HG03025 (cell line): ENCODE results near the gene CARS1.
"Not testable (repeated sequence)": the region's sequence is repeated elsewhere in the genome, so short reads cannot be mapped to it uniquely, and the experiment has no call there.

Source experiments
- ATAC-seq: cut with Tn5 transposase; IDR thresholded peaks from one replicate; pipeline ENCODE4 v1.9.1; 2021; ENCODE audit warnings: mild to moderate bottlenecking, moderate library complexity; ENCODE audit not compliant: unreplicated experiment, low FRiP score

Gene CARS1

GRCh38 chr11:3090096-3090901 lies 33.1 kb upstream of the CARS1 start:
- no peak for ATAC-seq

- ATAC-seq: no peak
These were observed 32.2 kb upstream of the CARS1 start for GRCh38 chr11:3089236-3090061.

- ATAC-seq: no peak
These were observed 31.6 kb upstream of the CARS1 start for GRCh38 chr11:3088806-3089205.

GRCh38 chr11:3087821-3088800 lies 30.9 kb upstream of the CARS1 start:
- no peak for ATAC-seq

- ATAC-seq: no peak
These were observed 30.1 kb upstream of the CARS1 start for GRCh38 chr11:3087373-3087772.

DNA sequence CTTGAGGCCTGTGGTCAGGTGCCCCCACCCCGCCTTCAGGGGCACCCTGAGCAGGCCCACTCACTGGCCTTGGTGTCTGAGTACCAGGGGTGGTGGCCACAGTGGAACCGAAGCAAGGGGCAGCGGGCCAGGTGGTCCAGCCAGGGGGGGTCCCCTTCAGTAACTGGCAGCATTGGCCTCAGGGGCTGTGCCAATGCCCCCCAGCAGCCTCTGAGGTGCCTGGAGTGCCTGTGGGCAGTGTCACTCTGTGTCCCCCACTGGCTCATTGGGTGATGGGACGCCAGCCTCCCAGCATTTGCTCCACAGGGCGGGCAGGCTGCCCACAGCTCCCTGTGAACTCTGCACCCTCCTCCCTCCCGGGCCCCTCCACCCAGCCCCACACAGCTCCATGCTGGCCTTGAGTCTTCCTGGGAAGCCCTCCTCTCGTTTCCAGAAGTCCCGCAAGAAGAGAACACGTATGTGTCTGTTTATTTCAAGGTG lies 29.5 kb upstream of the CARS1 start:
- no peak for ATAC-seq

GRCh38 chr11:3086114-3086513 lies 28.9 kb upstream of the CARS1 start:
- no peak for ATAC-seq

DNA sequence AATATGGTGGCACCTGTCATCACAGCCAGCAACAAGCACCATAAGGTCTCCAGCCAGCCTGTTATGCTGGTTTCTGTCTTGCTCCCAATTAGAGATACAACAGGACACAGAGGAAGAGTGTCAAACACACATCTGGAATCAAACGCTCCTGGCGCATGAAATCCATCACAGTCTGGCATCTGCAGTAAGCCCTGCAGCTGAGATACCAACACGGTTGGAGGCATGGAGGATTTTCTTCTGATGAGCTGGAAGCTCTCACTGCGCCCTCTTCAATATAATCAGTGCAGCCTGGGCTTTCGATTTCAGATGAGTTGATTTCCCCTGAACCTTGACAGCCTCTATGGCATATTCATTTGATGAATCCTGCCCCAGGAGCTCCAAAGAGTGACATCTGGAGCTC lies 27.8 kb upstream of the CARS1 start:
- ATAC-seq: no peak

- no peak for ATAC-seq
These were observed 26.1 kb upstream of the CARS1 start for GRCh38 chr11:3083321-3083720.

GRCh38 chr11:3081386-3081751 lies 24.1 kb upstream of the CARS1 start:
- no peak for ATAC-seq

GRCh38 chr11:3080733-3081385 lies 23.6 kb upstream of the CARS1 start:
- no peak for ATAC-seq

DNA sequence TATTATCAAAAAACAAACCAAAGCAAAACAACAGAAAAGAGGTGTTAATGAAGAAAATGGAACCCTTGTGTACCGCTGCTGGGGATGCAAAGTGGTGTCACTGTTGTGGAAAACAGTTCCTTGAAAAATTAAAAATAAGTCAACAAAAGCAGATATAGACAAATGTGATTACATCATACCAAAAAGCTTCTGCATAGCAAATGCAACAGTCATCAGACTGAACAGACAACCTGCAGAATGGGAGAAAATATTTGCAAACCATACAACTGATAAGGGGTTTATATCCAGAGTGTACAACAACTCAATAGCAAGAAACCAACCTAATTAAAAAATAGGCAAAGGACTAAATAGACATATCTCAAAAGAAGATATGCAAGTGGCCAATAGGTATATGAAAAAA lies 22.9 kb upstream of the CARS1 start:
- no peak for ATAC-seq

DNA sequence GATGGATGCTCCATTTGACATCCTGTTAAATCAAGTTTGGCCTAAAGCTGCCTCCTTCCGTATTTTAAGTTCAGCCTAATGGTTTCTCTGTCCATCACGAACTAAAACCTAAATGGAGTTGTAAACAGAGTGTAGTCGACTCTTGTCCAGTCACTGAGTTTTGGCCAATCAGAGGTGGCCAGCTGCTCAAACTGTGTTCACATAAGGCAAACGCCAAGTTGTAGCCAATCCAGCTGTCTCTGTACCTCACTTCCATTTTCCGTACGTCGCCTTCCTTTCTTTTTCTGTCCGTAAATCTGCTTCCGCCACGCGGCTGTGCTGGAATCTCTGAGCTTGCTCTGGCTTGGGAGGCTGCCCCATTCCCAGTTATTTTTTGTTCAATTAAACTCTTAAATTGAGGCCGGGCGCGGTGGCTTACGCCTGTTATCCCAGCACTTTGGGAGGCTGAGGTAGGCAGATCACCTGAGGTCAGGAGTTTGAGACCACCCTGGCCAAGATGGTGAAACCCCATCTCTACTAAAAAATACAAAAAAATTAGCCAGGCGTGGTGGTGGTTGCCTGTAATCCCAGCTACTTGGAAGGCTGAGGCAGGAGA lies 20.7 kb upstream of the CARS1 start:
- no peak for ATAC-seq

DNA sequence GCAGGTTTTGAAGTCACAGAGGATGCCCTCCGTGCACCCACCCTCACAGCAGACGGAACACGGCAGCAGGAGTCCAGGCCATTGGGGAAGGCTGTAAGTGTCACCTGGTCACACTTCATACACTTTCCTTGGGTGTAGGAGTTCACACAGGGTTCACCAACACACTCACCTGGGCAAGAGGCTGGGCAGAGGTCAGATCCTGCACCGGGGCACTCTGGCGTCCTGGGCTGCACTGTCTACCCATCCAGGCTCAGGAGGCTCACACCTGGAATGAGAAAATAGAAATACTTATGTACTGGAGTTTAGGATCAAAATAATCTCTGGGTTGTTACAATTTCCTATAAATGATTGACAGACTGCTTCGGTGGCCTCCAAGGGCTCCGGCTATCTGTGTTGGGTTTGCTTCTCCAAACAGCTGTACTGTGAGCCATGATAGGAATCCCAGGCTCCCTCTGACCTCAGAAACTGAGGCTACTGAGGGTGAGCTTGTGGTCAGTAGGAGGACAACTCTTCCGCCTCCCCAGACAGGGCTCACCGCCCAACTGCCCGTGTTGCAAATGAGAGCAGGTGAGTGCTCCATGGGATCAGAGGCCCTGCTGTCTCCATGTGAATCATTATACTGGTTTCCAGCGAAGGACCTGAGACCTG lies 20.1 kb upstream of the CARS1 start:
- no peak for ATAC-seq

GRCh38 chr11:3074912-3075589 lies 17.8 kb upstream of the CARS1 start:
- ATAC-seq: no peak

DNA sequence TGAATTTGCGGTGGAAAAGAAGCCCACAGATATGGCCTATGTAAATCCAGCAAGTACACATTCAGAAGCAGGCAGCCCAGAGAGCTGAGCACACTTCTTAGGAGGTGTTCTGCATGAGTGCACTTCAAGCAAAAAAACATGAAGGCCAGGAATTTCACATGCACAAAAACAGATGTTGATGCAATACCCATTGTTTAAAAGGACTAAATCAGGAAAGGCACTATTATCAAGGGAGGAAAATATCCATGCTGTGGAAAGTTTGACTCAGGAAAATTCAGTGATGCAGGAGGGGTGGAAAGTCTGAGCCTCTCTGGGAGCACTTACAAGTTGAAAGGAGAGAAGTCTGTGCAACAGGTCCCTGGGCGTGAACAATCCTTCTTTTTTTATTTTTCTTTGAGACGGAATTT lies 15.8 kb upstream of the CARS1 start:
- no peak for ATAC-seq

DNA sequence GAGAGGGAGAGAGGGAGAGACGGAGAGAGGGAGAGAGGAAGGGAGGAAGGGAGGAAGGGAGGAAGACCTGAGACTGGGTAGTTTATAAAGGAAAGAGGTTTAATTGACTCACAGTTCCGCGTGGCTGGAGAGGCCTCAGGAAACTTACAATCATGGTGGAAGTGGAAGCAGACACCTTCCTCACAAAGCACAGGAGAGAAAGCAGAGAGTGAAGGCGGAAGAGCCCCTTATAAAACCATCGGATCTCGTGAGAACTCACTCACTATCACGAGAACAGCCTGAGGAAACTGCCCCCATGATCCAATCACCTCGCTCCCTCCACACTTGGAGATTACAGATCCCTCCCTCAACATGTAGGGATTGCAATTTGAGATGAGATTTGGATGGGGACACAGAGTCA lies 12.2 kb upstream of the CARS1 start:
- no peak for ATAC-seq

DNA sequence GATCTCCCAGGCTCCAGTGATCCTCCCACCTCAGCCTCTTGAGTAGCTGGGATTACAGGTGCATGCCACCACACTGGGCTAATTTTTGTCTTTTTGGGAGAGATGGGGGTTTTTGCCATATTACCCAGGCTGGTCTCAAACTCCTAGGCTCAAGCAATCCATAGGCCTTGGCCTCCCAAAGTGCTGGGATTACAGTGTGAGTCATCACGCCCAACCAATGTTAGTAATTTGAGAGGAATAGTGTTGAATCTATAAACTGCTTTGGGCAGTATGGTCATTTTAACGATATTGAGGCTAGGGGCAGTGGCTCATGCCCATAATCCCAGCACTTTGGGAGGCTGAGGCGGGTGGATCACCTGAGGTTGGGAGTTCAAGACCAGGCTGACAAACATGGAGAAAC lies 9.1 kb upstream of the CARS1 start:
- ATAC-seq: not testable (repeated sequence)

GRCh38 chr11:3064709-3065108 lies 7.5 kb upstream of the CARS1 start:
- ATAC-seq: not testable (repeated sequence)
